MCF 10A (cell line): ENCODE data around the gene RXFP1. TPM values are rescaled to one million over a fixed set of nuclear protein-coding genes. Genes with fewer than 3 reads are reported as not detected.
"Not testable (repeated sequence)": the region's sequence is repeated elsewhere in the genome, so short reads cannot be mapped to it uniquely, and the experiment has no call there.

ENCODE experiments used
- BruUV-seq: library from RNA; stranded (reverse); fragments of 400-500 nt; replicated peaks from 2 replicates; lab custom pipeline; 2021; lab: Mats Ljungman, UMichigan
- CTCF ChIA-PET: fragments of 300-600 bp; sonication (Branson Sonifier 250); formaldehyde crosslinking; extraction: SDS; loops from one replicate; lab custom pipeline; 2021; ENCODE audit warnings: antibody characterized with exemption, inconsistent platforms; lab: Yijun Ruan, JAX
- POLR2A ChIA-PET: fragments of 300-600, 350-650 bp; sonication (Branson Sonifier 250); formaldehyde crosslinking; extraction: SDS; loops from one replicate; lab custom pipeline; 2020; ENCODE audit warnings: antibody characterized with exemption, inconsistent platforms; lab: Yijun Ruan, JAX
- DNase-seq: peaks from one replicate; pipeline ENCODE4 v3.0.0-alpha.2; 2018; ENCODE audit not compliant: unreplicated experiment
- H3K27ac Mint-ChIP-seq: one replicate; pipeline ENCODE4 v1.8.0; 2022; ENCODE audit warnings: mild to moderate bottlenecking, low read depth, mixed read lengths; ENCODE audit not compliant: unreplicated experiment
- H3K27me3 Mint-ChIP-seq: one replicate; pipeline ENCODE4 v1.8.0; 2022; ENCODE audit warnings: mixed read lengths; ENCODE audit not compliant: insufficient read depth, unreplicated experiment
- H3K36me3 Mint-ChIP-seq: one replicate; pipeline ENCODE4 v1.8.0; 2022; ENCODE audit warnings: mild to moderate bottlenecking, moderate library complexity, mixed read lengths; ENCODE audit not compliant: insufficient read depth, unreplicated experiment
- H3K4me1 Mint-ChIP-seq: one replicate; pipeline ENCODE4 v1.8.0; 2022; ENCODE audit warnings: mixed read lengths; ENCODE audit not compliant: insufficient read depth, unreplicated experiment
- H3K4me3 Mint-ChIP-seq: one replicate; pipeline ENCODE4 v1.8.0; 2022; ENCODE audit warnings: mild to moderate bottlenecking, moderate library complexity, mixed read lengths; ENCODE audit not compliant: unreplicated experiment
- H3K9me3 Mint-ChIP-seq: one replicate; pipeline ENCODE4 v1.8.0; 2022; ENCODE audit warnings: mixed read lengths; ENCODE audit not compliant: unreplicated experiment
- intact Hi-C: fragments of 100-400 bp; cut with micrococcal nuclease; formaldehyde crosslinking; loops from 2 replicates; pipeline ENCODE4 v1.14.1; 2022
- total RNA-seq: library from RNA; stranded (reverse); gene quantifications from 2 replicates; pipeline ENCODE4 v1.2.3, GENCODE V29; 2022
- TF ChIP-seq, protein P1 (sequence below): fragments of 200-600 bp; IDR thresholded peaks from one replicate; pipeline ENCODE4 v1.8.0; 2022; ENCODE audit warnings: antibody characterized with exemption, mild to moderate bottlenecking; ENCODE audit not compliant: unreplicated experiment

RXFP1 gene
- total RNA-seq, 1 experiment from 2014 or later: 4.7 TPM

DNA sequence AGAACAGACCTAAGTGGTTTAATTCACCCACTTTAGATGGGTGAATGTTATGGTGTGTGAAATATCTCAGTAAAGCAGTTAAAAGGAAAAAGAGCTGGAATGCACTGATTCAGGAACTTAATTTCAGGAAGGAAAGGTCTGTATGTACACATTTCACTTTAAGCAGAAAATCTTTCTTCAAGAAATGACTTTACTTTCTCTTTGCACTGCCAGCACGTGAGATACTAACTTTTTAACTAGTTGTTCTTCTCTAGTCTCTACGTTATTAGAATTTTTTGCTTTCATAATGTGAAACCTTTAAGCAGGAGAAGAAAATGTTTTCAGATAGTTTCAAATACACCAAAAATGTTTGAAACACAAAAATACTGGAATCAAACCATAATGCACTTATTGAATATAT lies 131.2 kb downstream of the RXFP1 start:
- intact Hi-C loops: no loop called here
- H3K4me1 Mint-ChIP-seq: no peaks in the 10 kb centered on the region
- TF ChIP-seq, protein P1, sequence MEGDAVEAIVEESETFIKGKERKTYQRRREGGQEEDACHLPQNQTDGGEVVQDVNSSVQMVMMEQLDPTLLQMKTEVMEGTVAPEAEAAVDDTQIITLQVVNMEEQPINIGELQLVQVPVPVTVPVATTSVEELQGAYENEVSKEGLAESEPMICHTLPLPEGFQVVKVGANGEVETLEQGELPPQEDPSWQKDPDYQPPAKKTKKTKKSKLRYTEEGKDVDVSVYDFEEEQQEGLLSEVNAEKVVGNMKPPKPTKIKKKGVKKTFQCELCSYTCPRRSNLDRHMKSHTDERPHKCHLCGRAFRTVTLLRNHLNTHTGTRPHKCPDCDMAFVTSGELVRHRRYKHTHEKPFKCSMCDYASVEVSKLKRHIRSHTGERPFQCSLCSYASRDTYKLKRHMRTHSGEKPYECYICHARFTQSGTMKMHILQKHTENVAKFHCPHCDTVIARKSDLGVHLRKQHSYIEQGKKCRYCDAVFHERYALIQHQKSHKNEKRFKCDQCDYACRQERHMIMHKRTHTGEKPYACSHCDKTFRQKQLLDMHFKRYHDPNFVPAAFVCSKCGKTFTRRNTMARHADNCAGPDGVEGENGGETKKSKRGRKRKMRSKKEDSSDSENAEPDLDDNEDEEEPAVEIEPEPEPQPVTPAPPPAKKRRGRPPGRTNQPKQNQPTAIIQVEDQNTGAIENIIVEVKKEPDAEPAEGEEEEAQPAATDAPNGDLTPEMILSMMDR: no peak
- no peak for DNase-seq
- H3K9me3 Mint-ChIP-seq: peaks cover 7% of the 10 kb centered on the region
- no peak overlapping the region for H3K27ac Mint-ChIP-seq
- H3K36me3 Mint-ChIP-seq: no peaks in the 10 kb centered on the region
- no peak overlapping the region for H3K4me3 Mint-ChIP-seq
- no peaks in the 10 kb centered on the region for H3K27me3 Mint-ChIP-seq
- BruUV-seq: no TSS peak
- POLR2A ChIA-PET: no interaction called here
- CTCF ChIA-PET: no interaction called here

DNA sequence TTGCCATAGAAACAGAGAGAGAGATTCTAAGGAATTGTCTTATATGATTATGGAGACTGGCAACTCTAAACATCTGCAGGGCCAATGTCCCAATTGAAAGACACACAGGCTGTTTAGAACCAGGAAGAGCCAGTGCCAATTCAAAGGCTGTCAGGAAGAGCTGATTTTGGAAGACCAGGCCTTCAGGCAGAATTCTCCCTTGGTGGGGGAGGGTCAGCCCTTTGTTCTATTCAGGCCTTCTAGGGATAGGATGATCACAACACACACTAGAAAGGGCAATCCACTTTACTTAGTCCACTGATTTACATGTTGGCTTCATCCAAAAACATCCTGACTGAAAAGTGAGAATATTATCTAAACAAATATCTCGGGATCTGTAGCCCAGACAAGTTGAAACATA lies 134.8 kb downstream of the RXFP1 start:
- H3K27ac Mint-ChIP-seq: no peak overlapping the region
- H3K9me3 Mint-ChIP-seq: no peaks in the 10 kb centered on the region
- intact Hi-C loops: no loop called here
- ChIA-PET POLR2A (interaction anchor here (0.6 to 1.3 kb wide), 2 partner anchors 10 to 326 kb away, joined by 3 read pairs; no protein-coding TSS in a partner anchor), CTCF (interaction anchor here (0.5 kb wide), 1 partner anchor 16 kb away, joined by 3 read pairs; the partner anchor contains the start of gene ETFDH)
- TF ChIP-seq, protein P1: no peak
- no peak for DNase-seq
- no TSS peak for BruUV-seq
- no peaks in the 10 kb centered on the region for H3K4me1 Mint-ChIP-seq
- H3K27me3 Mint-ChIP-seq: no peaks in the 10 kb centered on the region
- no peak overlapping the region for H3K4me3 Mint-ChIP-seq
- no peaks in the 10 kb centered on the region for H3K36me3 Mint-ChIP-seq

DNA sequence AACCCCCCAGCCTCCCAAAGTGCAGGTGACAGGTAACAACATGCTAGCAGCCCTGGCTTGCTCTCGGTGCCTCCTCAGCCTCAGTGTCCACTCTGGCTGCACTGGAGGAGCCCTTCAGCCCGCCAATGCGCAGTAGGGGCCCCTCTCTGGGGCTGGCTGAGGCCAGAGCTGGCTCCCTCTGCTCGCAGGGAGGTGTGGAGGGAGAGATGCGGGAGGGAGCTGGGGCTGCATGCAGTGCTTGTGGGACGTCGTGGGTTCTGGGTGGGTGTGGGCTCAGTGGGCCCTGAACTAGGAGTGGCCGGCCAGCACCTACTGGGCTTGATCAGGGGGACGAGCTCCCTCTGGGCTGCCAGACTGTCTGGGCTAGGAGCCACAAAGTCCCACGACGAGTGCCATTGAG lies 135.6 kb downstream of the RXFP1 start:
- Mint-ChIP-seq H3K9me3 (no peaks in the 10 kb centered on the region), H3K27ac (no peak overlapping the region), H3K36me3 (no peaks in the 10 kb centered on the region), H3K4me1 (no peaks in the 10 kb centered on the region), H3K27me3 (no peaks in the 10 kb centered on the region), H3K4me3 (no peak overlapping the region)
- TF ChIP-seq, protein P1: no peak
- CTCF ChIA-PET: interaction anchor here (0.7 to 1.1 kb wide), 2 partner anchors 402 to 404 kb away, joined by 3 read pairs; no protein-coding TSS in a partner anchor
- intact Hi-C loops: no loop called here
- POLR2A ChIA-PET: interaction anchor here (0.7 kb wide), 1 partner anchor 316 kb away, joined by 4 read pairs; no protein-coding TSS in a partner anchor
- no TSS peak for BruUV-seq
- no peak for DNase-seq

DNA sequence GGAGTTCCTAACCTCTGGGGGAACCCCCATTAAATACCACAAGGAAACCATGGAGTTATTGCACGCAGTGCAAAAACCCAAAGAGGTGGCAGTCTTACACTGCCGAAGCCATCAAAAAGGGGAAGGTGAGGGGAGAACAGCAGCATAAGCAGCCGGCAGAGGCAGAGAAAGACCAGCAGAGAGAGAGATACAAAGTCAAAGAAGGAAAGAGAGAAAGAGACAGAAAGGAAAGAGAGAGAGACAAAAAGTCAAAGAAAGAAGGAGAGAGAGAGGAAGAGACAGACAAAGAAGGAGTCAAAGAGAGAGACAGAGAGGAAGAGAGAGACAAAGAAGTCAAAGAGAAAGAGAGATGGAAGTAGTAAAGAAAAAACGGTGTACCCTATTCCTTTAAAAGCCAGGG lies 141.6 kb downstream of the RXFP1 start:
- H3K27ac Mint-ChIP-seq, H3K27me3 Mint-ChIP-seq: not testable (repeated sequence)
- POLR2A ChIA-PET: interaction anchor here (1.5 kb wide), 1 partner anchor 12 kb away, joined by 3 read pairs; no protein-coding TSS in a partner anchor

DNA sequence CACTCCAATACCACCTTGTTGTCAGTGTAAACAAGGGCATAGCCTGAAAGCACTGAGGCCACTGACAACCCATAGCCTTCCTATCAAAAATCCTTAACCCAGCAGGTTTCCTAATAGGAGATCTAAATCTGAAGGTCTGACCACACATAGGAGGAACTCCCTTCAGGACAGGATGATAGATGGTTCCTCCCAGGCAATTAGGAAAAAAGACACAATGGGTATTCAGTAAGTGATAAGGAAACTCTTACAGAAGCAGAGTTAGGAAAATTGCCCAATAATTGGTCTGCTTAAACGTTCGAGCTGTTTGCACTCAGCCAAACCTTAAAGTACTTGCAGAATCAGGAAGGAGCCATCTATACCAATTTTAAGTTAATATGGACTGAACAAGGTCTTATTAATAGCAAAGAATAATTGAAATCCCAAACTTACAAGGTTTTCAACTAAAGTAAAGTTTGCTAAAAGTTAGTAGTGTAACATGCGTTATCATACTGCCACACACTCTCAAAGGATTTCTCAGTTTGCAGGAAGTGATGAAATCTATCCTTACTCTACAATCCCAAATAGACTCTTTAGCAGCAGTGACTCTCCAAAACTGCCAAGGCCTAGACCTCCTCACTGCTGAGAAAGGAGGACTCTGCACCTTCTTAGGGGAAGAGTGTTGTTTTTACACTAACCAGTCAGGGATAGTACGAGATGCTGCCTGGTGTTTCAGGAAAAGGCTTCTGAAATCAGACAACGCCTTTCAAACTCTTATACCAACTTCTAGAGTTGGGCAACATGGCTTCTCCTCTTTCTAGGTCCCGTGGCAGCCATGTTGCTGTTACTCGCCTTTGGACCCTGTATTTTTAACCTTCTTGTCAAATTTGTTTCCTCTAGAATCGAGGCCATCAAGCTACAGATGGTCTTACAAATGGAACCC lies 142.3 kb downstream of the RXFP1 start:
- H3K4me3 Mint-ChIP-seq, BruUV-seq, CTCF ChIA-PET: not testable (repeated sequence)

More for the DNA sequence above, 141.6 kb downstream of the RXFP1 start:
- H3K36me3 Mint-ChIP-seq, DNase-seq, CTCF ChIA-PET, H3K9me3 Mint-ChIP-seq, H3K4me1 Mint-ChIP-seq, intact Hi-C loops, H3K4me3 Mint-ChIP-seq, BruUV-seq: not testable (repeated sequence)

More for the DNA sequence above, 142.3 kb downstream of the RXFP1 start:
- H3K27ac Mint-ChIP-seq, DNase-seq, H3K36me3 Mint-ChIP-seq, H3K9me3 Mint-ChIP-seq, H3K4me1 Mint-ChIP-seq, H3K27me3 Mint-ChIP-seq, POLR2A ChIA-PET, intact Hi-C loops: not testable (repeated sequence)
